ENCODE data around the gene FMNL2.

FMNL2 gene

DNA sequence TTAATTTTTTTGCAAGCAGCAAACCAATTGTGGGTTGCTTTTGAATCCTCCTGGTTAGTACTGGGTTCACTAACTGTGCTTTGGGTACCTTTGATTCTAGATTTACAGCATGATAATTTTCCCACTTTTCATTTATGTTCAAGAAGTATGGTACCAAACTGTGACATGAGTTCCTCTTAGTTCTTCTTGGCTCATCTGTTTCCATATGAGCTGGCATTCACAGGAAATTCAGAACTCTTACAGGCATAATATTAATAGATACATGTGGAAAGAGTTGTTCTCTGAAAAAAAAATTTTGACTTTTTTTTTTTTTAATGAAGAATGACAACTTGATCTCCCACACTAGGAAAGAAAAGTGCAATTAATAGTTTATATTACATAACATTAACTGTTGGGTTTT is 59.4 kb downstream of the FMNL2 start:
- DNase-seq: no peak
- in situ Hi-C loops (cut with HindIII; ENCODE audit: low pct_ligation_motif_present, low sequenced_read_pairs): no loop called here
- no peak overlapping the region for H3K27ac ChIP-seq
- H3K27me3 ChIP-seq (replicated peaks): no peaks in the 10 kb centered on the region
- no peak overlapping the region for H3K4me3 ChIP-seq (ENCODE audit: low read depth, low read length)
- H3K36me3 ChIP-seq (replicated peaks): no peaks in the 10 kb centered on the region
- TF ChIP-seq CTCF (IDR thresholded peaks at IDR 0.05; ENCODE audit: low read depth, low read length, missing control alignments): no peak

DNA sequence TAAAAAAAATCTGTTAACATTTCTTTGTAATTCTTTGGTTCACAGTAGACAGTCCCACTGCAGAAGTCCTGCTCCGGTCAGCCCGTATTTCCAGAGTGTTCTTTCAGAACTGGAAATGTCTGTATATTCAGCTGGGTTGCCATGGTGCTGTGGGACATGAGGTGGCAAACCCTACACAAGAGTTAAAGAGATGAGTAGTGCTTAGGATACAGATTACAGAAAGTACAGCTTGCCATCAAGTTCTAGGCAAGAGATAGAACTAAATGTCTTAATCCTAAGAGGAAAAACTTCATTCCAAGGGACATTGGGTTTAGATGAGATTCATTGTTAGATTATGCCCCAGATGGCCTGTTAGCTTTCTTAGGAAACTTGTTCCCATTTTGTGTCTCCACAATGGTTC is 60.1 kb downstream of the FMNL2 start:
- peak; percentile 58 for DNase-seq
- Histone ChIP-seq H3K4me3 (ENCODE audit: low read depth, low read length) (no peak overlapping the region), H3K27ac (no peak overlapping the region), H3K27me3 (replicated peaks) (no peaks in the 10 kb centered on the region), H3K36me3 (replicated peaks) (no peaks in the 10 kb centered on the region)
- no peak for TF ChIP-seq CTCF (IDR thresholded peaks at IDR 0.05; ENCODE audit: low read depth, low read length, missing control alignments)
- in situ Hi-C loops (cut with HindIII; ENCODE audit: low pct_ligation_motif_present, low sequenced_read_pairs): no loop called here

GRCh38 chr2:152395572-152395971 is 60.6 kb downstream of the FMNL2 start:
- H3K36me3 ChIP-seq (replicated peaks): no peaks in the 10 kb centered on the region
- no peak for TF ChIP-seq CTCF (IDR thresholded peaks at IDR 0.05; ENCODE audit: low read depth, low read length, missing control alignments)
- no peaks in the 10 kb centered on the region for H3K27me3 ChIP-seq (replicated peaks)
- no peak overlapping the region for H3K27ac ChIP-seq
- no peak overlapping the region for H3K4me3 ChIP-seq (ENCODE audit: low read depth, low read length)
- in situ Hi-C loops (cut with HindIII; ENCODE audit: low pct_ligation_motif_present, low sequenced_read_pairs): no loop called here
- no peak for DNase-seq

GRCh38 chr2:152396051-152396511 is 61.1 kb downstream of the FMNL2 start:
- in situ Hi-C loops (cut with HindIII; ENCODE audit: low pct_ligation_motif_present, low sequenced_read_pairs): no loop called here
- Histone ChIP-seq H3K36me3 (replicated peaks) (no peaks in the 10 kb centered on the region), H3K27me3 (replicated peaks) (no peaks in the 10 kb centered on the region), H3K27ac (no peak overlapping the region), H3K4me3 (ENCODE audit: low read depth, low read length) (no peak overlapping the region)
- TF ChIP-seq CTCF (IDR thresholded peaks at IDR 0.05; ENCODE audit: low read depth, low read length, missing control alignments): no peak
- no peak for DNase-seq

DNA sequence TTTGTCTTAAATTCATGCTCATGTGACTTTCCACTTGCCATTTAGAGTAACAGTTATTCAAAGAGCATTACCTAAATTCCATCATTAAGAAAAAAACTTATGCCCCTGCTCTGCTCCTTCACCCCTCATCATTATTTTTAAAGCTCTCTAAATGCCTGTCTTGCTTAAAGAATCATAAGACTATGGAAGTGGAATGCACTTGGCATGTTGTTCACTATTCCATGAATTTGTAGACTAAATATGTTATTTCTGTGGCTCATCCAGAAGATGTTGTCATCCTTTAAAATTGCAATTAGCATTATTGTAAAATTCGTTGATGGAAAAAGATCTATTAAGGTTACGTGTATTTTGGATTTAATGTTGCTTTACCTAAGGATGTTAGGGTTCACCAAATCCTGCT is 61.8 kb downstream of the FMNL2 start:
- Histone ChIP-seq H3K27ac (no peak overlapping the region), H3K36me3 (replicated peaks) (no peaks in the 10 kb centered on the region), H3K27me3 (replicated peaks) (no peaks in the 10 kb centered on the region), H3K4me3 (ENCODE audit: low read depth, low read length) (no peak overlapping the region)
- no peak for TF ChIP-seq CTCF (IDR thresholded peaks at IDR 0.05; ENCODE audit: low read depth, low read length, missing control alignments)
- in situ Hi-C loops (cut with HindIII; ENCODE audit: low pct_ligation_motif_present, low sequenced_read_pairs): no loop called here
- no peak for DNase-seq

DNA sequence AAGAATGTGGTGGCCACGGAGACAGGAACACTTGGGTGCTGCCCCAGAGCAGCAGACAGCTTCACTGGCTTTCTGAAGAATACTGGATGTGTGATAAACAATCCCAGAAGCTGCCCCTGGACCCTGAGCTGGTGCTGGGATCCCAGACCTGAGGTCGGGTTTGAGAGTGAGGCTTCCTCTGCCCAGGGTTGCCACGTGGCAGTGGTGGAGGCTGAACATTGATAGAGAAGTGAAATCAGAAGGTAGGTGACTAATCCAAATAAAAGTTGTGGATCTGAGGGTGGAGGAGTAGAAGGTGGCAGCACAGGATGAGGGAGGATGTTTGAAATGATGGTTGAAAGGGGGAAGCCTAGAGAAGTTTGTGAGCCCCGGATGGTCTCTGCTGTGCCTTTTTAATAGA is 64.0 kb downstream of the FMNL2 start:
- Histone ChIP-seq H3K36me3 (replicated peaks) (no peaks in the 10 kb centered on the region), H3K27me3 (replicated peaks) (no peaks in the 10 kb centered on the region), H3K27ac (no peak overlapping the region), H3K4me3 (ENCODE audit: low read depth, low read length) (no peak overlapping the region)
- no peak for TF ChIP-seq CTCF (IDR thresholded peaks at IDR 0.05; ENCODE audit: low read depth, low read length, missing control alignments)
- in situ Hi-C loops (cut with HindIII; ENCODE audit: low pct_ligation_motif_present, low sequenced_read_pairs): no loop called here
- no peak for DNase-seq

Data from brain microvascular endothelial cell (primary cell).